Activated CD8-positive, alpha-beta T cell treated with anti-CD3 and anti-CD28 coated beads for 36 hours (primary cell): ENCODE data around the gene ASCC3. TPM values are rescaled to one million over a fixed set of nuclear protein-coding genes. Genes with fewer than 3 reads are reported as not detected.

Experiments used
- ATAC-seq: fragments of 200-7000 bp; cut with Tn5 transposase; one replicate; pipeline ENCODE4 v1.10.0; 2021; ENCODE audit warnings: mild to moderate bottlenecking, moderate library complexity
- CTCF ChIA-PET: fragments of 350-600 bp; sonication (Branson Sonifier 250); formaldehyde crosslinking; loops from one replicate; lab custom pipeline; 2021; ENCODE audit warnings: antibody characterized with exemption; lab: Charles Lee
- POLR2A ChIA-PET: fragments of 350-600 bp; sonication (Branson Sonifier 250); formaldehyde crosslinking; loops from one replicate; lab custom pipeline; 2021; ENCODE audit warnings: antibody characterized with exemption; lab: Charles Lee
- DNase-seq: peaks from one replicate; pipeline ENCODE4 v3.0.0-alpha.2; 2020
- H3K27ac Mint-ChIP-seq: one replicate; pipeline ENCODE4 v1.8.0; 2021; ENCODE audit warnings: mild to moderate bottlenecking, mixed read lengths
- H3K27me3 Mint-ChIP-seq: one replicate; pipeline ENCODE4 v1.8.0; 2021; ENCODE audit warnings: mixed read lengths
- H3K36me3 Mint-ChIP-seq: one replicate; pipeline ENCODE4 v1.8.0; 2021; ENCODE audit warnings: low read depth, mixed read lengths
- H3K4me1 Mint-ChIP-seq: one replicate; pipeline ENCODE4 v1.8.0; 2021; ENCODE audit warnings: low read depth, mixed read lengths
- H3K4me3 Mint-ChIP-seq: one replicate; pipeline ENCODE4 v1.8.0; 2021; ENCODE audit warnings: mild to moderate bottlenecking, moderate library complexity, mixed read lengths
- H3K9me3 Mint-ChIP-seq: one replicate; pipeline ENCODE4 v1.8.0; 2021; ENCODE audit warnings: mixed read lengths
- CTCF ChIP-seq: fragments of 200-600 bp; IDR thresholded peaks from one replicate; pipeline ENCODE4 v1.8.0; 2022; ENCODE audit warnings: antibody characterized with exemption, mild to moderate bottlenecking
- intact Hi-C: fragments of 100-400 bp; cut with micrococcal nuclease; formaldehyde crosslinking; loops from one replicate; pipeline ENCODE4 v1.10.0; 2022
- total RNA-seq, 2 experiments: library from RNA; stranded (reverse); gene quantifications; one replicate each; pipeline ENCODE4 v1.2.3, GENCODE V29; 2021

The ASCC3 gene
- total RNA-seq, 2 experiments from 2014 or later = 50.2 to 50.5 TPM

- Mint-ChIP-seq H3K4me3 (no peak overlapping the region), H3K27ac (no peak overlapping the region), H3K36me3 (peaks cover 41% of the 10 kb centered on the region), H3K4me1 (no peaks in the 10 kb centered on the region), H3K9me3 (peaks cover 3% of the 10 kb centered on the region), H3K27me3 (no peaks in the 10 kb centered on the region)
- intact Hi-C loops = no loop called here
- TF ChIP-seq CTCF = no peak
- DNase-seq (no peak), ATAC-seq (no peak)
- ChIA-PET CTCF (no interaction called here), POLR2A (no interaction called here)
These were observed 263.3 kb downstream of the ASCC3 start for GRCh38 chr6:100617633-100618350.

GRCh38 chr6:100614933-100615332, 266.2 kb downstream of the ASCC3 start:
- Mint-ChIP-seq H3K4me3 (no peak overlapping the region), H3K9me3 (no peaks in the 10 kb centered on the region), H3K27ac (no peak overlapping the region), H3K36me3 (peaks cover 22% of the 10 kb centered on the region), H3K4me1 (no peaks in the 10 kb centered on the region), H3K27me3 (no peaks in the 10 kb centered on the region)
- intact Hi-C loops = no loop called here
- CTCF ChIA-PET = interaction anchor here (0.7 kb wide), 1 partner anchor 86 kb away, joined by 3 read pairs; no protein-coding TSS in a partner anchor
- no peak for DNase-seq
- no peak for ATAC-seq
- POLR2A ChIA-PET = no interaction called here
- TF ChIP-seq CTCF = no peak

- ChIA-PET CTCF (no interaction called here), POLR2A (no interaction called here)
- peaks cover 22% of the 10 kb centered on the region for H3K36me3 Mint-ChIP-seq
- TF ChIP-seq CTCF = no peak
- H3K27me3 Mint-ChIP-seq = no peaks in the 10 kb centered on the region
- no peaks in the 10 kb centered on the region for H3K9me3 Mint-ChIP-seq
- H3K4me3 Mint-ChIP-seq = no peak overlapping the region
- H3K4me1 Mint-ChIP-seq = no peaks in the 10 kb centered on the region
- no peak overlapping the region for H3K27ac Mint-ChIP-seq
- intact Hi-C loops = no loop called here
- DNase-seq (no peak), ATAC-seq (no peak)
These were observed 266.7 kb downstream of the ASCC3 start for GRCh38 chr6:100614386-100614785.

- Mint-ChIP-seq H3K36me3 (peaks cover 20% of the 10 kb centered on the region), H3K4me1 (no peaks in the 10 kb centered on the region), H3K27me3 (no peaks in the 10 kb centered on the region), H3K9me3 (no peaks in the 10 kb centered on the region), H3K4me3 (no peak overlapping the region), H3K27ac (no peak overlapping the region)
- ATAC-seq (no peak), DNase-seq (no peak)
- TF ChIP-seq CTCF = no peak
- ChIA-PET CTCF (no interaction called here), POLR2A (no interaction called here)
- intact Hi-C loops = no loop called here
These were observed 267.5 kb downstream of the ASCC3 start for GRCh38 chr6:100613656-100614055.

- ATAC-seq = no peak
- H3K4me1 Mint-ChIP-seq = no peaks in the 10 kb centered on the region
- POLR2A ChIA-PET = no interaction called here
- CTCF ChIA-PET = no interaction called here
- no peak for DNase-seq
- intact Hi-C loops = no loop called here
- H3K9me3 Mint-ChIP-seq = no peaks in the 10 kb centered on the region
- no peak for TF ChIP-seq CTCF
- no peak overlapping the region for H3K4me3 Mint-ChIP-seq
- H3K27ac Mint-ChIP-seq = no peak overlapping the region
- peaks cover 14% of the 10 kb centered on the region for H3K36me3 Mint-ChIP-seq
- H3K27me3 Mint-ChIP-seq = no peaks in the 10 kb centered on the region
These were observed 269.0 kb downstream of the ASCC3 start for GRCh38 chr6:100612094-100612493.
